H9 (cell line): ENCODE data around the gene KLF16. TPM values are rescaled to one million over a fixed set of nuclear protein-coding genes. Genes with fewer than 3 reads are reported as not detected.

Source experiments
- DNase-seq: peaks from one replicate; pipeline ENCODE4 v3.0.0-alpha.2; 2017
- H2AFZ ChIP-seq: one replicate; pipeline ENCODE4 v1.6.1; 2013; ENCODE audit warnings: mild to moderate bottlenecking, low read length, control low read depth, moderate library complexity
- H2AK5ac ChIP-seq: 2 replicates; pipeline ENCODE4 v1.6.1; 2013; ENCODE audit warnings: low read length, control low read depth, mixed read lengths; ENCODE audit not compliant: insufficient read length
- H2BK120ac ChIP-seq: one replicate; pipeline ENCODE4 v1.6.1; 2013; ENCODE audit warnings: low read depth, mild to moderate bottlenecking, low read length, control low read depth, inconsistent platforms; ENCODE audit not compliant: poor library complexity, severe bottlenecking
- H2BK12ac ChIP-seq: 2 replicates; pipeline ENCODE4 v1.6.1; 2013; ENCODE audit warnings: low read length, control low read depth, mixed read lengths, low read depth; ENCODE audit not compliant: insufficient read length
- H2BK15ac ChIP-seq: 2 replicates; pipeline ENCODE4 v1.6.1; 2013; ENCODE audit warnings: low read depth, low read length, control low read depth
- H2BK20ac ChIP-seq: one replicate; pipeline ENCODE4 v1.6.1; 2013; ENCODE audit warnings: low read depth, mild to moderate bottlenecking, low read length, control low read depth, inconsistent platforms; ENCODE audit not compliant: poor library complexity, severe bottlenecking
- H2BK5ac ChIP-seq: 2 replicates; pipeline ENCODE4 v1.6.1; 2013; ENCODE audit warnings: low read length, control low read depth, mixed read lengths; ENCODE audit not compliant: insufficient read length
- H3K14ac ChIP-seq: 2 replicates; pipeline ENCODE4 v1.6.1; 2013; ENCODE audit warnings: low read length, control low read depth; ENCODE audit not compliant: insufficient read depth
- H3K18ac ChIP-seq: 2 replicates; pipeline ENCODE4 v1.6.1; 2013; ENCODE audit warnings: low read depth, mild to moderate bottlenecking, mixed read lengths, low read length, control low read depth; ENCODE audit not compliant: insufficient read length
- H3K23ac ChIP-seq: 2 replicates; pipeline ENCODE4 v1.6.1; 2013; ENCODE audit warnings: low read length, control low read depth, mixed read lengths, low read depth; ENCODE audit not compliant: insufficient read length
- H3K23me2 ChIP-seq: 2 replicates; pipeline ENCODE4 v1.6.1; 2013; ENCODE audit warnings: low read depth, mild to moderate bottlenecking, mixed read lengths, low read length, control low read depth; ENCODE audit not compliant: insufficient read length, poor library complexity, severe bottlenecking
- H3K27ac ChIP-seq: 2 replicates; pipeline ENCODE4 v1.5.1; 2013; ENCODE audit warnings: low read length, control low read depth, mixed read lengths, low read depth; ENCODE audit not compliant: insufficient read length
- H3K27me3 ChIP-seq: 2 replicates; pipeline ENCODE4 v1.6.1; 2013; ENCODE audit warnings: low read length, control low read depth, inconsistent platforms; ENCODE audit not compliant: insufficient read depth
- H3K4ac ChIP-seq: 2 replicates; pipeline ENCODE4 v1.6.1; 2013; ENCODE audit warnings: low read depth, mild to moderate bottlenecking, control low read depth, inconsistent platforms, low read length, moderate library complexity
- H3K4me1 ChIP-seq: 2 replicates; pipeline ENCODE4 v1.6.1; 2013; ENCODE audit warnings: low read length, control low read depth, inconsistent platforms; ENCODE audit not compliant: insufficient read depth
- H3K4me2 ChIP-seq: 2 replicates; pipeline ENCODE4 v1.6.1; 2013; ENCODE audit warnings: low read length, control low read depth, mixed read lengths; ENCODE audit not compliant: insufficient read length, insufficient read depth
- H3K56ac ChIP-seq: 2 replicates; pipeline ENCODE4 v1.6.1; 2013; ENCODE audit warnings: low read depth, mild to moderate bottlenecking, mixed read lengths, low read length, control low read depth; ENCODE audit not compliant: insufficient read length
- H3K79me1 ChIP-seq: 2 replicates; pipeline ENCODE4 v1.6.1; 2013; ENCODE audit warnings: low read depth, mild to moderate bottlenecking, moderate library complexity, low read length, control low read depth, inconsistent platforms; ENCODE audit not compliant: insufficient read depth, poor library complexity, severe bottlenecking
- H3K79me2 ChIP-seq: 2 replicates; pipeline ENCODE4 v1.6.1; 2013; ENCODE audit warnings: low read length, control low read depth, inconsistent platforms; ENCODE audit not compliant: insufficient read depth
- H3K9ac ChIP-seq: 2 replicates; pipeline ENCODE4 v1.6.1; 2013; ENCODE audit warnings: low read length, control low read depth, mixed read lengths; ENCODE audit not compliant: insufficient read length; ENCODE audit errors: extremely low read depth
- H3K9me3 ChIP-seq: one replicate; pipeline ENCODE4 v1.6.1; 2013; ENCODE audit warnings: low read depth, low read length, inconsistent platforms; ENCODE audit not compliant: control insufficient read depth
- H3T11ph ChIP-seq: one replicate; pipeline ENCODE4 v1.6.1; 2013; ENCODE audit warnings: mild to moderate bottlenecking, low read length, control low read depth, inconsistent platforms
- H4K20me1 ChIP-seq: one replicate; pipeline ENCODE4 v1.6.1; 2013; ENCODE audit not compliant: control insufficient read depth, insufficient read length, insufficient read depth
- H4K5ac ChIP-seq: 2 replicates; pipeline ENCODE4 v1.6.1; 2013; ENCODE audit warnings: low read depth, mild to moderate bottlenecking, mixed read lengths, low read length, control low read depth; ENCODE audit not compliant: insufficient read length
- H4K8ac ChIP-seq: replicated peaks from 2 replicates; pipeline ENCODE4 v1.6.1; 2013; ENCODE audit warnings: low read length, control low read depth, mixed read lengths, low read depth; ENCODE audit not compliant: insufficient read length
- H4K91ac ChIP-seq: 2 replicates; pipeline ENCODE4 v1.6.1; 2013; ENCODE audit warnings: low read depth, mild to moderate bottlenecking, moderate library complexity, mixed read lengths, low read length, control low read depth; ENCODE audit not compliant: insufficient read length
- H3K27ac Mint-ChIP-seq, 3 experiments: 2 replicates in 2 of 3; 3 replicates in 1 of 3; pipeline ENCODE4 v1.8.0; 2020 to 2021; ENCODE audit warnings: mixed read lengths in 3 of 3, mild to moderate bottlenecking in 1 of 3, moderate library complexity in 1 of 3
- H3K27me3 Mint-ChIP-seq: 2 replicates; pipeline ENCODE4 v1.8.0; 2021; ENCODE audit warnings: low read depth, mild to moderate bottlenecking, moderate library complexity, mixed read lengths
- H3K36me3 Mint-ChIP-seq, 3 experiments: 2 replicates in 2 of 3; 3 replicates in 1 of 3; pipeline ENCODE4 v1.8.0; 2020 to 2021; ENCODE audit warnings: low read depth in 3 of 3, mixed read lengths in 3 of 3; ENCODE audit not compliant: insufficient read depth in 1 of 3
- H3K4me1 Mint-ChIP-seq, 2 experiments: 2 replicates each; pipeline ENCODE4 v1.8.0; 2020; ENCODE audit warnings: mixed read lengths in 2 of 2
- H3K4me3 Mint-ChIP-seq, 2 experiments: 2 replicates in 1 of 2; 3 replicates in 1 of 2; pipeline ENCODE4 v1.8.0; 2020 to 2021; ENCODE audit warnings: mild to moderate bottlenecking in 2 of 2, mixed read lengths in 2 of 2, moderate library complexity in 1 of 2
- H3K9me3 Mint-ChIP-seq, 2 experiments: 2 replicates in 1 of 2; 3 replicates in 1 of 2; pipeline ENCODE4 v1.8.0; 2020; ENCODE audit warnings: mild to moderate bottlenecking in 2 of 2, mixed read lengths in 2 of 2, moderate library complexity in 1 of 2
- CTCF ChIP-seq: fragments of 200-600 bp; sonication (generic); conservative IDR thresholded peaks from 3 replicates; pipeline ENCODE4 v1.8.0; 2021; ENCODE audit warnings: antibody characterized with exemption, mild to moderate bottlenecking
- WGBS: extraction: QIAGEN DNeasy Blood & Tissue Kit; methylation state at CpG from one replicate; pipeline ENCODE4 v1.1.7; 2013; ENCODE audit warnings: missing lambda C conversion rate, low lambda C conversion rate, mixed read lengths; ENCODE audit not compliant: insufficient read length; ENCODE audit errors: extremely low coverage; 5-methylcytosine and 5-hydroxymethylcytosine counted together
- total RNA-seq: library from RNA; stranded (reverse); gene quantifications from 2 replicates; pipeline ENCODE4 v1.2.1, GENCODE V29; 2021

Gene KLF16
- total RNA-seq, 1 experiment from 2014 or later, result 66.8 TPM

GRCh38 chr19:1872807-1873523 lies 9.6 kb upstream of the KLF16 start:
- Histone ChIP-seq H2BK20ac (no peak overlapping the region), H3K4me2 (no peak overlapping the region), H3K9me3 (no peaks in the 10 kb centered on the region), H3K79me1 (peaks cover 10% of the 10 kb centered on the region), H3K23ac (no peak overlapping the region), H4K8ac (no peak overlapping the region), H2AFZ (no peak overlapping the region), H2BK12ac (no peak overlapping the region), H3K4me1 (no peaks in the 10 kb centered on the region; the same call in 1 of the 2 replicates), H3K27me3 (no peaks in the 10 kb centered on the region), H3K56ac (no peak overlapping the region), H3K79me2 (peaks cover 9% of the 10 kb centered on the region; the same call in 1 of the 2 replicates), H4K91ac (no peak overlapping the region), H3K23me2 (peaks cover 21% of the 10 kb centered on the region), H4K5ac (no peak overlapping the region), H2AK5ac (no peak overlapping the region), H2BK120ac (no peak overlapping the region), H3K9ac (no peak overlapping the region), H3K14ac (no peak overlapping the region), H2BK15ac (no peak overlapping the region), H3K27ac (no peak overlapping the region), H3K4ac (no peak overlapping the region), H3T11ph (no peak overlapping the region), H2BK5ac (no peak overlapping the region), H3K18ac (no peak overlapping the region), H4K20me1 (no peaks in the 10 kb centered on the region)
- no CpG with 5 or more reads among the region's 25 CpGs for WGBS
- no peak overlapping the region for H3K4me3 Mint-ChIP-seq
- H3K4me1 Mint-ChIP-seq, result peaks cover 14 to 15% of the 10 kb centered on the region in 2 experiments
- no peaks in the 10 kb centered on the region for H3K27me3 Mint-ChIP-seq
- peak overlapping the region in 1 of 3 experiments; percentile 44; a peak in 1 of 7 replicates for H3K27ac Mint-ChIP-seq
- DNase-seq, result no peak
- no peaks in the 10 kb centered on the region for H3K9me3 Mint-ChIP-seq
- no peak for TF ChIP-seq CTCF
- peaks cover 0 to 12% (median 2%) of the 10 kb centered on the region in 3 experiments; a peak in 3 of 7 replicates for H3K36me3 Mint-ChIP-seq
